Measurements from ENCODE around the gene FADS2.

The FADS2 gene

GRCh38 chr11:61907871-61908729, 80.0 kb downstream of the FADS2 start:
- no peak for DNase-seq

GRCh38 chr11:61908730-61909316, 80.7 kb downstream of the FADS2 start:
- DNase-seq: no peak

DNA sequence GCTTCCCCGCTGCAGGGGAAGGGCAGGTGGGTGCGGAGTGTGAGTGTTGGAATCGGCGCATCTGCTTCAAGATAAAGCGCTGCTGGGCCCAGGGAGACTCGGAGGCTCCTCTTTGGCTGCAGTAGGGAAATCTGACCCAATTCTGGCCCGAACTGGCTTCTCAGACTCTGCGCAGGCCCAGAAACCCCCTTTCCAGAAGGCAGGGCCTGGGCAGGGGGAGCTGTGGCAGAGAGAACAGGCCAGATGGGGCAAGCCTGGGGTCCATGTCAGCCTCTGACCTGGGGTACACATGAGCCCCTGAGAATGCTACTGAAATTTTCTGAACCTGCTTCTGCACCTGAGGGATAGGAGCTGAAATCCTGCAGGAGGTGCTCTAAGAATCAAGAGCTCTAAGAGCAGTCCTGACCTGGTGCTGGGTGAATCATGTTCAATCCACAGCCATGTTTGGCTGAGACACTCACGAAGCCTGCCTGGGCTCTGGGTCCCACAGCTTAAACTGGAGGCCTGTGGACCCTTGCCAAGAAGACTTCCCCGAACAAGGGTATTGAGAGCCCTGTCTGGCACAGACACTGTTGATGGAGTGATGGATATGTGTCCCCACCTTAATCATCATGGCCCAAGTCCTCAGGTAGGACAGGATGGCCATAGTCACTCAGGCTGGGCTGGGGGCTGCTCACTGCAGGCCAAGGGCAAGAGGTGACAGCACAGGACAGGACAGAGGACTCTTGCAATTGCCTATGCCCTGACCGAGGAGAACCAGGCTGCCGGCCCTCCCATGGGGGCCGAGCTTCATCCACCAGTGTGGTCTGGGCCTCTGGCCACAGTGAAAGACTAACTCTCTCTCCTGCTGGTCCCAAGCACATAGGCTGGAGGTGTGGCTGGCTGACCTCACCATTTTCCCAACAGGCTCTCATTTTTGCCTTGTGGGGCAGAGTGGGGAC, 82.4 kb downstream of the FADS2 start:
- DNase-seq: no peak

DNA sequence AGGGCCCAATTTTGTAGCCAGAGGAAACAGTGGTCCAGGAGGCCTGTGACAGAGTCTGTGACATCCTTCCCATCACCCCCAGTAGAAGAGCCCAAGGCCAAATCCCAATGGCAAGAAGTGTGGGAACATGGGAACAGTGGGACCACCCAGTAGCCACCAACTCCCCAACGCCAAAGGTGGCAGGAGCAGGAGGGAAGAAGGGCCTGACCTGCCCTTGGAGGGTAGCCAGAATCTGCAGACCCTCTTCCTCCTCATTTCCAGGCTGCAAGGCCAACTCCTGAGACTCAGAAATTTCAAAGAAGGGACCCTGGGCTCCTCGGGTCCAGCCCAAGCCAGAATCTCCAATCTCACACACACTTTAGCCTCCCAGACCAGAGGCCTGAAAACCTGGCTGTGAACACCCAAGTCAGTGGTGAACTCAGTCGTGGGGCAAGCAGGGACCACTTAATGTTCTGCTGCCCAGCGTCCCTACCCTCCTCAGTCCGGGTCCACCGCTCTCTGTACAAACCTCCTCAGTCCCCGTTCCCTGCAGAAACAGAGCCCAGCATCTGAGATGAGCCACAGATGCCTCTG, 83.1 kb downstream of the FADS2 start:
- DNase-seq: no peak

- no peak for DNase-seq
Measured at GRCh38 chr11:61911701-61912529, 83.8 kb downstream of the FADS2 start.

DNA sequence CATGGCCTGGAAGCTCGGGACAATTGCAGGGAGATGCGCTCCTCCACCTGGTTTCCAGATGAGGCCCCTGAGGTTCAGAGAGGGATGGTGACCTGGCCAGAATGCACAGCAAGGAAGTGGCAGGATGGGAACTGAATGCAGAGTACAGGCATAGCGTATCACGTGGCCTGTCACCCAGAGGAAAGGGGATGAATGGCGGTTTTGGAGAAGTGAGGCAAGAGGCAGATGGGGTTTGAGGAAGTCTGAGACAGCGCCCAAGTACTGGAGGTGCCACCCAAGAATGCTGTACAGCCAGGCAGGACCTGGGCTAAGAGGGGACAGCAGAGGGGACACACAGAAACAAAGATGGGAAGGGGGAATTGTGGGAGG, 84.4 kb downstream of the FADS2 start:
- no peak for DNase-seq

DNA sequence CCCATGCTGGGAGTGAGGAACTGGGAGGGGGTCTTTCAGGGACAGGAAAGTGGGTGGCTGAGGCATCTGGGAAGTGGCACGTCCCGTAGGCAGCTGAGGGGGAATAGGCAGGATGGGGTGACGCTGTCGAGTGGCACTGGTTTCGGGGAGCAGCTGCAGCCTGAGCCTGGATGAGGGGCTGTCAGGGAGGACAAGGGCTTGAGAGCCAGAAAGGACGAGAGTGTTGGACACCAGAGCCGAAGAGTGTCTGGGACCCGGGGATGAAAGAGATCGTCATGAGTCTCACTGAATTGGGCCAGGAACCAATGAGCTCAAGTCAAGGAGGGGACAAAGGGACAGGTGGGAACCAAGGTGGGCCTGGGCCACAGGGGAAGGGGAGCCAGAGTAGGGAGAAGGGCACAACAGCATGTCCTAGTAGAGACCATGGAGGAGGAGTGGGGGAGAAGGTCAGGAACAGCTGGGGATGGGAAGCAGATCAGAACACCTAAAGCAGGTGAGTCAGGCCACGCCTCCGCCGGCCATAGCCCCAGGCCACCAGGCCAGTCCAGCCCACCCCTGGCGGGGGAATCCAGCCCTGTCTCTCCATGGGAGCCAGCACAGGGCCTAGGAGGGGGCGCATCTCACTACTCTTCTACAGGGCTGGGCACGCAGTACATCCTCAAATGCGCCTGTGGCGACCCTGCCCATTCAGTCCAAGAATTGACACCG, 85.0 kb downstream of the FADS2 start:
- DNase-seq: no peak

GRCh38 chr11:61913699-61914395, 85.7 kb downstream of the FADS2 start:
- no peak for DNase-seq

DNA sequence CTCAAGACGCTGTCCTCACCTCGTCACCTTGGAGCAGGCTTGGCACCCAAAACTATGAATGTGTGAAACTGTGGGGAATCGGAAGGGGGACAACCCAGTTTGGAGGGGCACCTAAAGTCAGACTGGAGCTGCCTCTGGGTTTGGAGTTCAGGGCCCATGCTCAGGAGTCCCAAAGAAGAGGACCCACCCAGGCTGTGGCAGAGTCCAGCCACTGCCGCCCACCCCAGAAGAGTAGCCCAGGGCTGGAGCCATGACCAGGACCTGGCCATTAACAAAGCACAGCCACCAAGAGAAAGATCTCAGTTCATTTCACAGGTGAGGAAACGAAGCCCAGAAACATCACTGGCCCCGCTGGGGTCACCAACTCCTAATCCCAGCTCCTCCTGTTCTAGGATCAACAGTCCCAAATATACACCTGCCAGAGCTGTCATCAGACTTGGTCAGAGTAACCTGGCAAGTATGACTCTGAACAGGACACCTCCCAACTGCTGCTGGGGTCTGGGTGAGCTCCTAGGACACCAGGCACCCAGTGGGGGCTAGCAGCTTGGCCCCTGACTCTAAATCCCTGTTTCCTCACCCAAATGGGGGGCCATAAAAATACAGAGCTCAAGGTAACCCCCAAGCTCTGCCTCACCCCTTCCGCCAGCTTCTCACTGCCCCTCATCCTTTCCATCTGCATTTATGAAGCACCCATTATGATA, 86.5 kb downstream of the FADS2 start:
- DNase-seq: no peak

DNA sequence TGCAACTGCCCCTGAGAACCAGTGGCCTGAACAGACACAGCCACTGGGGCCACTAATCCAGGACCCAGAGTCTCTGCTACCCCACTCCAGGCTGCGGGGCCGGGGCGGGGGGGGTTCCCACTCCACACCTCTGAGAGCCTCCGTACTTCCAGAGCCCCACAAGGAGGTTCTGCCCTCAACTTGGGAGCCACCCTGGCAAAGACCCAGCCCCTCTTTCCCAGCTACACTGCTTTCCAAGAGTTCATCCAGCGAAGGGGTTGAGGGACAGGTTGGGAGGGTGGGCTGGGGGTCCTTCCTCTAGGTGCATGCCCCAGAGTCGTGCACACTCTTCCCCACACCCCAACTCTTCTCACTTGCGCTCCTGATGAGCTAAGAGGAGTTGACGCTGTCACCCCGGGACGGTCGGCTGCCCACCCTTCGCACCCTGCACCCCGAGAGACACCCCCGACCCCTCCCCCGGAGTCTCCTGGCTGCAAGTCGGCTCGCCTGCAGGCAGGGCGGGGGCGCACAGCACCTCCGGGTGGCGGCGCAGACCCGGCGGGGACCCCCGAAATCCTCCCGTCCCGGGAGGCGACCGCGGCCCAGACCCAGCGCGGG, 88.7 kb downstream of the FADS2 start:
- no peak for DNase-seq

Data from NCI-H1930 (cell line).